ENCODE measurements around the gene RBFOX2. TPM values are rescaled to one million over a fixed set of nuclear protein-coding genes. Genes with fewer than 3 reads are reported as not detected.
"Not testable (repeated sequence)": the region's sequence is repeated elsewhere in the genome, so short reads cannot be mapped to it uniquely, and the experiment has no call there.

Gene RBFOX2
- total and polyA plus RNA-seq, 10 donors = 2.6 to 39.6 (median 31.8) TPM

- no peak overlapping the region for H3K27ac ChIP-seq
- WGBS, 5 donors = 75 to 82% (median 79%) methylated on average over 5 of the region's 5 CpGs
- no peaks in the 10 kb centered on the region for H3K4me1 ChIP-seq
- DNase-seq = no peak
- TF ChIP-seq CTCF (IDR thresholded peaks at IDR 0.05 in 8 of 11, conservative IDR thresholded peaks at IDR 0.05 in 3 of 11) = no peak
- TF ChIP-seq POLR2AphosphoS5 (IDR thresholded peaks at IDR 0.05) = no peak
- no peak for TF ChIP-seq POLR2A (IDR thresholded peaks at IDR 0.05)
- intact Hi-C loops (cut with DNase I; ENCODE audit: low total_unique reads) = no loop called here
- no peaks in the 10 kb centered on the region for H3K9me3 ChIP-seq
- no peak overlapping the region for H3K4me3 ChIP-seq
- no peaks in the 10 kb centered on the region for H3K36me3 ChIP-seq
- H3K27me3 ChIP-seq (replicated peaks in 1 of 7) = peaks cover 0 to 20% (median 0%) of the 10 kb centered on the region in 7 donors
Observed at GRCh38 chr22:36052505-36052941, 23.9 kb upstream of the RBFOX2 start.

GRCh38 chr22:36049678-36049997 is 21.0 kb upstream of the RBFOX2 start:
- Histone ChIP-seq H3K4me1 (no peaks in the 10 kb centered on the region), H3K36me3 (no peaks in the 10 kb centered on the region), H3K27ac (no peak overlapping the region), H3K27me3 (replicated peaks in 1 of 7) (peaks cover 0 to 10% (median 0%) of the 10 kb centered on the region in 7 donors), H3K9me3 (no peaks in the 10 kb centered on the region), H3K4me3 (no peak overlapping the region)
- intact Hi-C loops (cut with DNase I; ENCODE audit: low total_unique reads) = no loop called here
- TF ChIP-seq CTCF (IDR thresholded peaks at IDR 0.05 in 8 of 11, conservative IDR thresholded peaks at IDR 0.05 in 3 of 11) = no peak
- TF ChIP-seq POLR2A (IDR thresholded peaks at IDR 0.05) = no peak
- no peak for TF ChIP-seq POLR2AphosphoS5 (IDR thresholded peaks at IDR 0.05)
- DNase-seq = no peak
- 90 to 98% (median 92%) methylated on average over 2 of the region's 2 CpGs for WGBS, 5 donors

GRCh38 chr22:36048911-36049677 is 20.5 kb upstream of the RBFOX2 start:
- Histone ChIP-seq H3K27ac (no peak overlapping the region), H3K4me3 (no peak overlapping the region), H3K27me3 (replicated peaks in 1 of 7) (peaks cover 0 to 4% (median 0%) of the 10 kb centered on the region in 7 donors), H3K4me1 (no peaks in the 10 kb centered on the region), H3K9me3 (no peaks in the 10 kb centered on the region), H3K36me3 (no peaks in the 10 kb centered on the region)
- no peak for DNase-seq
- TF ChIP-seq POLR2AphosphoS5 (IDR thresholded peaks at IDR 0.05) (no peak), CTCF (IDR thresholded peaks at IDR 0.05 in 8 of 11, conservative IDR thresholded peaks at IDR 0.05 in 3 of 11) (no peak), POLR2A (IDR thresholded peaks at IDR 0.05) (no peak)
- intact Hi-C loops (cut with DNase I; ENCODE audit: low total_unique reads) = no loop called here
- WGBS, 5 donors = 92 to 95% (median 94%) methylated on average over 11 of the region's 11 CpGs

- H3K27me3 ChIP-seq (replicated peaks in 1 of 7); H3K27ac ChIP-seq; H3K4me1 ChIP-seq; H3K9me3 ChIP-seq; intact Hi-C loops (cut with DNase I; ENCODE audit: low total_unique reads); H3K36me3 ChIP-seq; DNase-seq; H3K4me3 ChIP-seq: not testable (repeated sequence)
- WGBS, 5 donors = 83 to 93% (median 90%) methylated on average over 3 of the region's 3 CpGs
Observed at GRCh38 chr22:36044517-36044916, 15.9 kb upstream of the RBFOX2 start.
